Activated T-cell treated with anti-CD3 and anti-CD28 coated beads, Interleukin-2, amount 50 U/mL, for 72 hours (primary cell): ENCODE measurements around the gene CCNY. TPM values are rescaled to one million over a fixed set of nuclear protein-coding genes. Genes with fewer than 3 reads are reported as not detected.
A peak's percentile ranks its signal among the peaks of the same experiment; 100 is the strongest.
"Not testable (repeated sequence)": the region's sequence is repeated elsewhere in the genome, so short reads cannot be mapped to it uniquely, and the experiment has no call there.

ENCODE experiments used
- ATAC-seq, 2 donors: fragments of 150-1000 bp; cut with Tn5 transposase; replicated peaks in 1 of 2; 2 replicates each; pipeline ENCODE4 v1.10.0; 2021; ENCODE audit warnings: moderate library complexity in 2 of 2, mild to moderate bottlenecking in 1 of 2
- DNase-seq, 2 donors: peaks; one replicate each; pipeline ENCODE4 v3.0.0; 2021 to 2022; ENCODE audit warnings: mixed read lengths in 1 of 2
- H3K27ac Mint-ChIP-seq: one replicate; pipeline ENCODE4 v1.8.0; 2022; ENCODE audit warnings: mild to moderate bottlenecking, moderate library complexity, mixed read lengths
- H3K27me3 Mint-ChIP-seq: one replicate; pipeline ENCODE4 v1.8.0; 2022; ENCODE audit warnings: low read depth, mixed read lengths
- H3K36me3 Mint-ChIP-seq, 2 donors: one replicate each; pipeline ENCODE4 v1.8.0; 2022; ENCODE audit warnings: mixed read lengths in 2 of 2, mild to moderate bottlenecking in 1 of 2; ENCODE audit not compliant: insufficient read depth in 2 of 2
- H3K4me1 Mint-ChIP-seq: one replicate; pipeline ENCODE4 v1.8.0; 2022; ENCODE audit warnings: low read depth, mixed read lengths
- H3K4me3 Mint-ChIP-seq, 2 donors: one replicate each; pipeline ENCODE4 v1.8.0; 2022; ENCODE audit warnings: mild to moderate bottlenecking in 2 of 2, mixed read lengths in 2 of 2, moderate library complexity in 2 of 2
- H3K9me3 Mint-ChIP-seq, 2 donors: one replicate each; pipeline ENCODE4 v1.8.0; 2022; ENCODE audit warnings: mixed read lengths in 2 of 2
- total RNA-seq, 2 donors: library from RNA; stranded (reverse); gene quantifications; one replicate each; pipeline ENCODE4 v1.2.3, GENCODE V29; 2022

Gene CCNY
- total RNA-seq, 2 donors from 2014 or later: 54.1 to 78.6 TPM

DNA sequence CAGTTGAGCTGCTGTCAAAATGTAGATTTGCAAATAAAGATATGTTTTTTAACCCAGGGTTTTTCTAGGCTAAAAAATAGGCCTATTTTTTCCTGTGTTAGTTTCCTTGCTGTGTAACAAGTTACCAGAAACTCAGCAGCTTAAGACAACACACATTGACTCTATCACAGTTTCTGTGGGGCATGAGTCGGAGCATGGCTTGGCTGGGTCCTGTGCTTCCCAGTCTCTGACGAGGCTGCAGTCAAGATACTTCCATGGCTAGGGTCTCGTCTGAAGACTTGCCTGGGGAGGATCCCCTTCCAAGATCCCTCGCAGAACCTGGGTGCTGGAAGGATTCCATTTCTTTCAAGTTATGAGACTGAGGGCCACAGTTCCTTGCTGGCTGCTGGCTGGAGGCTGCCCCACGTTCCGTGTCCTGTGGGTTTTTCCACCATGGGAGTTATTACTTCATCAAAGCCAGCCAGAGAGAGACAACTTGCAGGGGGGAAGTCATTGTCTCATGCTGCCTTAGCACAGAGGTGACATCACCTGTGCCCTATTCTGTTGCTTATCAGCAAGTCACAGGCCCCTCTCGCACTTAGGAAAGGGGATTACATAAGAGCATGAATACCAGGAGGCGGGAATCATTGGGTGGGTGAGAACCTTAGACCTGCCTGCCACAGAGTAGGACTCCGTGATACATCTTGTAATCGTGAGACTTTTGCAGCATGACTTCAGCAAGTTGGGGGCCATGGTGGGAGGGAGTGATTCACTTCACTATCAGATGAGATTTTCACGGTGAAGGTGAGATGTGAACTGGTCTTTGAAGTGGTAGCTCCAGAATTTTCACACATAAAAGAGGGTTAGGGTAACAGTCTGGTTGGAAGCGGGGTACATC lies 77.9 kb downstream of the CCNY start:
- Mint-ChIP-seq H3K9me3 (no peaks in the 10 kb centered on the region), H3K27ac (no peak overlapping the region), H3K4me1 (peaks cover 27% of the 10 kb centered on the region), H3K36me3 (no peaks in the 10 kb centered on the region), H3K4me3 (peak overlapping the region; percentile 33 to 54), H3K27me3 (no peaks in the 10 kb centered on the region)
- ATAC-seq (peak; percentile 67 to 81), DNase-seq (peak; percentile 17 to 45)

DNA sequence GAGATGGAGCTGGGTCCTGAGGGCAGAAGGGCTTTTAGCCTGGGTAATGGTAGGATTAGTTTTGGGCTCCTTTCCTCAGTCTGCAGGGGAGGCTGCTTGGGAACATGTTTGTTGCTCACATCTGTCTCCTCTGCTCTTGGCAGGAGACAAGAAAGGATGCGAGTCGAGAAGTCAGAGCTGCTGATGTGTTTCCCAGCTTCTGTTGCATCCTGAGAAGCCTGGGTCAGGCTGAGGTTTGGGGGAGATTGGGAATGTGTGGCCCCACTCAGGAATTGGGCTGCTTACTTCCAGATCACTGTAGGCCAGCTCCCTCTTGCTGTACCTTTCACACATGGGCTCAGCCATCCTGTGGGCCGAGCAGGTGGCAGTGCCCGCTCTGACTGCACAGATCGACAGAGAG lies 79.2 kb downstream of the CCNY start:
- ATAC-seq: no peak
- no peak overlapping the region for H3K27ac Mint-ChIP-seq
- H3K9me3 Mint-ChIP-seq: no peaks in the 10 kb centered on the region
- H3K4me1 Mint-ChIP-seq: peaks cover 30% of the 10 kb centered on the region
- H3K27me3 Mint-ChIP-seq: no peaks in the 10 kb centered on the region
- no peak for DNase-seq
- H3K36me3 Mint-ChIP-seq: no peaks in the 10 kb centered on the region
- no peak overlapping the region for H3K4me3 Mint-ChIP-seq

DNA sequence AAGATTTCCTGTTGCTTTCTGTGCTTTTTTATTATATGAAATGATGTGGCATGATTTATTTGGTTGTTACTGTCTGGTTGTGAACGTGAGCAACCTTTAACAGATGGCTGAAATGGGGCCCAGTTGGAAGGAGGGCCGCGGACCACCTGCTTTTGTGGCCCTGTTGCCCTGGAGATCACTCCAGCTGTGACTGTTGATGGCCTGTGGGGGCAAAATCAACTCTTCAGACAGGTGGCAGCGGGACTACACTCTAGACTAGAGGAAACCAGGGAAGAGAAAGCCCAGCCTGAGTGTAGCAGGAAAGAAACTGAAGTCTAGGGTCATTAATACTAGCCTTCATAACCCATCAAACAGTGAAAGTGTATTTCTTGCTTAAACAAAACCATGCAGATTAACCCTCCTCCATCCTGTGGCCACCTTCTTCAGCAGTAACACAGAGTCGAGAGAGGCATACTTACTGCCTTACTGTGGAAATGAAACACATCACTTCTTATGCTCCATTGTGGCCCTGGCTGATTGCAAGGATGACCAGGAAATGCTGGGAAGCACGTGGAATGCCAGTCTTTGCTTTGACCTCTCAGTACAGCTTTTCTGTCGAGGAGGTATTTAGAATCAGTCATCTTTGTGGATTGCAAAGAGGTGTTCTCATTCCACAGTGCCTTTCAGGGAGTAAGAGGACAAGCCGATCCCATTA lies 80.5 kb downstream of the CCNY start:
- Mint-ChIP-seq H3K27ac (no peak overlapping the region), H3K4me3 (no peak overlapping the region), H3K4me1 (peaks cover 36% of the 10 kb centered on the region), H3K27me3 (no peaks in the 10 kb centered on the region), H3K9me3 (no peaks in the 10 kb centered on the region), H3K36me3 (no peaks in the 10 kb centered on the region)
- no peak for ATAC-seq
- no peak for DNase-seq

DNA sequence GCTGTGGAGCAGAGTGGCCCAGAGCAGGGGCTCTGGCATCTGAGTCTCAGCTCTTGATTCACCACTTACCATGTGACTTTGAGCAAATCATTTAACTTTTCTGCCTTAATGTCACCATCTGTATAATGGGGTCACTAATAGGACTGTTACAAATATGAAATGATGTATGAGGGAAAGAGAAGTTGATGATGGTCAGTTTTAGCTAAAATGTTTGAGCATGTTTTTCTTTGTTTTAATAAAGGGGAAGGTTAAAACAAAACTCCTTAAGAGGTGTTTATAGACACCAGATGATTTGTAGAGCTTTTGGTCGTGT lies 81.0 kb downstream of the CCNY start:
- H3K27ac Mint-ChIP-seq: no peak overlapping the region
- peaks cover 37% of the 10 kb centered on the region for H3K4me1 Mint-ChIP-seq
- no peak overlapping the region for H3K4me3 Mint-ChIP-seq
- H3K36me3 Mint-ChIP-seq: no peaks in the 10 kb centered on the region
- no peaks in the 10 kb centered on the region for H3K9me3 Mint-ChIP-seq
- DNase-seq (no peak), ATAC-seq (no peak)
- no peaks in the 10 kb centered on the region for H3K27me3 Mint-ChIP-seq

DNA sequence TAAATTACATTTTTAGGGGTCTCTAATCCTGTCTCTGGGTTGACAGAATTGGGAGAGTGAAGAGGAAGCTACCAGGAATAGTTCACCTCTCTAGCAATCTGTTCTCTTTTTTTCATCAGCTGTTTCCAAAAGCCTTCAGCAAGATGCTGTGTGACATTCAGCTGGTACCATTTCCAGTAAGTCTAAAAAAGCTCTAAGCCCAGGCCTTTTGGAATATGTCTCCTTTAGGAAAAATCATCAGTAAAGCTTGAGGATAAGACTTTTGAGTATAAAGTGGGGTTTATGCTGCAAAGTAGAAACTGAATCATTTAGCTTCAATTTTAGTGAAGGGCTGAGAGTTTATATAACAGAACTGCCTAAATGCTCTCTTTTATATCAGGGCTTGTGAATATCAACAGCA lies 81.5 kb downstream of the CCNY start:
- H3K36me3 Mint-ChIP-seq: no peaks in the 10 kb centered on the region
- H3K9me3 Mint-ChIP-seq: no peaks in the 10 kb centered on the region
- peaks cover 37% of the 10 kb centered on the region for H3K4me1 Mint-ChIP-seq
- ATAC-seq (no peak), DNase-seq (no peak)
- no peak overlapping the region for H3K27ac Mint-ChIP-seq
- no peak overlapping the region for H3K4me3 Mint-ChIP-seq
- no peaks in the 10 kb centered on the region for H3K27me3 Mint-ChIP-seq

DNA sequence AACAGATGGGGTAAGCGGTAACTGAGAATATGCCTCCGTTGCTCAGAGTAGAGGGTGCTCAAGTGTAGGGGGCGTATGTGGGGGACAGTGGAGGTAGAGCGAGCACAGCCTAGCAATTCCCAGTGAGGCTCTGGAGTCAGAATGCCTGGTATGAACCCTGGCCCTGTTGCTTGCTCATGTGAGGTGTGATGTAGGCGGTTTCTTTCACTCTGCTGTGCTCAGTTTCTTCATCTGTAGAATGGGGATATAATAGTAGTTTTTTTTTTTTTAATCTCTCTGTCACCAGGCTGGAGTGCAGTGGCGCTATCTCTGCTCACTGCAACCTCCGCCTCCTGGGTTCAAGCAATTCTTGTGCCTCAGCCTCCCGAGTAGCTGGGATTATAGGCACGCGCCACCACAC lies 82.3 kb downstream of the CCNY start:
- not testable (repeated sequence) for ATAC-seq, H3K4me3 Mint-ChIP-seq, H3K27me3 Mint-ChIP-seq, H3K36me3 Mint-ChIP-seq, H3K27ac Mint-ChIP-seq, H3K9me3 Mint-ChIP-seq, DNase-seq
- peaks cover 37% of the 10 kb centered on the region for H3K4me1 Mint-ChIP-seq

DNA sequence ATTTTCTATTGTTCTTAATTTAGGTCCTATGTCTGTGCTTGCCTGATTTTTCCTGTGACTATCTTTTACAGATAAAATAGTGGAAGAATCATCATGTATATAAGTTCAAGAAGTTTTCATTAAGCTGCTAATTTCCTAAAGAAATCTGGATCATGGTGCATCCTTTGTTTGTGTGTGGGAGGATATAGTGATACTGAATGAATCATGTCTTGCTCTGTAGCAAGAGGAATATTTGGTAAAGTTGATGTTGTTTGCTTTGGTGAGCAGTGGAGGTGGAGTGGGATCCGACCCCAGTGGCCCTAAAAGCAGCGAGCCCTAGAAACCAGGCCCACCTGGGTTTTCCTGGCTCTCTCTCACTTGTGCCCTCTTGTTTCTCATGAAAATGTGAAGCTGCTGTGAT lies 83.7 kb downstream of the CCNY start:
- H3K9me3 Mint-ChIP-seq: no peaks in the 10 kb centered on the region
- H3K36me3 Mint-ChIP-seq: no peaks in the 10 kb centered on the region
- no peak for ATAC-seq
- no peaks in the 10 kb centered on the region for H3K27me3 Mint-ChIP-seq
- peaks cover 37% of the 10 kb centered on the region for H3K4me1 Mint-ChIP-seq
- H3K4me3 Mint-ChIP-seq: no peak overlapping the region
- no peak overlapping the region for H3K27ac Mint-ChIP-seq
- DNase-seq: no peak

DNA sequence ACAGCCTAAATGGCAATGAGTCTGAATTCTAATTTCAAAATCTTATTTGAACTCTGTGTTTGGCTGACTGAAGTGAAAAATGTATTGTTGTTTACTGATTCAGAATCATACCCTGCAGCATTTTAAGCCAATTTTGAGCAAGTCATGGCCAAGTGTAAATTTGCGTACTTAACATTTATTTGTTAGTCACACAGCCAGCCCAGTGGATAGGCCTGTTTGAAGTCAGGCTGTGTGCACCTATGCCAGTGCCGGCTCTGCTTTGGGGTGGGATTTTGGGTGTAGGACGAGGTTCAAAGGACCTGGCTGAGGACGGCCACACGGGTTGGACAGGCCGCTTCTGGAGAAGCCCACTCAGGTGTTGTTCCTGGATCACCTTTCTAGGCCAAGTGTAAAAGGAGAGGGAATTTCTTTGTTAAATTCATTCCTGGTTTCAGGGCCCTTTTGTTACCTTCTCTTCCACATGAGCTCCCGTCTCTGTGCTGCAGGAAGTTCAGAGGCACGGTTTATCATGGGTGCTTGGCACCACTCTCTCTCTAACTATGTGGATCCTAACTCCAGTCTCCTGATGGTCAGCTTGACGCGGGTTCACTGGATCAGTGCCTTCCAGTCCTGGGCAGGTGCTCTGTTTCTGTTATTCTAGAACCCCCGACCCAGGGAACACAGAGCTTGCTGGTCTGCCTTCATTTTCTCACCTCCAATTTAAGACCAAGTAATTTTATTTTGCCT lies 84.7 kb downstream of the CCNY start:
- H3K4me1 Mint-ChIP-seq: peaks cover 37% of the 10 kb centered on the region
- H3K4me3 Mint-ChIP-seq: no peak overlapping the region
- no peaks in the 10 kb centered on the region for H3K9me3 Mint-ChIP-seq
- no peak overlapping the region for H3K27ac Mint-ChIP-seq
- ATAC-seq (no peak), DNase-seq (no peak)
- H3K27me3 Mint-ChIP-seq: no peaks in the 10 kb centered on the region
- H3K36me3 Mint-ChIP-seq: peaks cover 0 to under 1% of the 10 kb centered on the region in 2 donors

DNA sequence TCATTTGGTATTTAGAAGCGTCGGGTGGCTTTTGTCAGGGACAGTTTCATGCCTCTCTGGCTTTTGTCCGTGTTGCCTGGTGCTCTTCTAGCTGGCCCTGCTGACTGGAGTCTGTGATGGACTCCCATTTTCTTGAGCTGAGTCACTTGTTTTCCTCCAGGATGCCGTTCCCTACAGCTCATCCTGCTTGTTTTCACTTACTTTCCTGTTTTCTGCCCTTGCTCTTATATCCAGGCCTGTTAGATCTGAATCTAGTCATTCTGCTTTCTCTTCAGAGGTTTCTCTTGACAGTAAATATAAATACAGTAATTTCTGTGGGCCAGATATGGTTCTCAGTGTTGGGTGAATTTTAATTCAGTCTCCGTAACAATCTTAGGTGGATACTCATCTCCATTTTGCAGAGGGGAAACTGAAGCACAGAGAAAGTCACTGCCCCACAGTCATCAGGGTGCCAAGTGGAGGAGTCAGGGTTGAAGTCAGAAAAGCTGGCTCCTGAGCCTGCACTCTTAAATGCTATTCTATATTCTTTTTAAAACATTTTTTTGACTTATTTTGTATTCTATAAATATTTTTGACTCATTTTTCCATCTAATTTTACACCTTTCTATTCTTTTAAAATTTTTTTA lies 85.4 kb downstream of the CCNY start:
- no peaks in the 10 kb centered on the region for H3K27me3 Mint-ChIP-seq
- no peak overlapping the region for H3K27ac Mint-ChIP-seq

DNA sequence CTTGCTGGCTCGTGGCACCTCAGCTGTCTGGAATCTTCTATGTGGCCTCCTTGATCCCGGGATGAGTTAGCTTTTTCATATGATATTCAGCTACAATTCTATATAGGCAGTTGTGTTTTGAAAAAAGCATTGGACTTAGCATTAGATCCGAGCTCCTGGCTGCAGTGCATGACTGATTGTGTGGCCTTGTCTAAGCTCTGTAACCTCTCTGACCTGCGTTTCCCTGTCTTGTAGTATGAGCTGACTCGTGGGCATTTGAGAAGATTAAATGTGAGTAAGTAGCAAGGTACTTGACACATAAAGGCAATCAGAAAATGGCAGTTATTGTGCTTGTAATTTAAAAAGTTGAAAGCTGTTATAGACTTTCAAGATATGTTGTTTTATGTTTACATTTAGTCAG lies 85.9 kb downstream of the CCNY start:
- ATAC-seq (no peak), DNase-seq (no peak)
- Mint-ChIP-seq H3K36me3 (peaks cover 0 to 2% of the 10 kb centered on the region in 2 donors), H3K4me1 (peaks cover 40% of the 10 kb centered on the region), H3K4me3 (no peak overlapping the region), H3K27me3 (no peaks in the 10 kb centered on the region), H3K27ac (no peak overlapping the region), H3K9me3 (no peaks in the 10 kb centered on the region)

More for the DNA sequence above, 85.4 kb downstream of the CCNY start:
- Mint-ChIP-seq H3K36me3 (peaks cover 0 to 2% of the 10 kb centered on the region in 2 donors), H3K4me3 (no peak overlapping the region), H3K9me3 (no peaks in the 10 kb centered on the region), H3K4me1 (peaks cover 37% of the 10 kb centered on the region)
- no peak for DNase-seq
- no peak for ATAC-seq

DNA sequence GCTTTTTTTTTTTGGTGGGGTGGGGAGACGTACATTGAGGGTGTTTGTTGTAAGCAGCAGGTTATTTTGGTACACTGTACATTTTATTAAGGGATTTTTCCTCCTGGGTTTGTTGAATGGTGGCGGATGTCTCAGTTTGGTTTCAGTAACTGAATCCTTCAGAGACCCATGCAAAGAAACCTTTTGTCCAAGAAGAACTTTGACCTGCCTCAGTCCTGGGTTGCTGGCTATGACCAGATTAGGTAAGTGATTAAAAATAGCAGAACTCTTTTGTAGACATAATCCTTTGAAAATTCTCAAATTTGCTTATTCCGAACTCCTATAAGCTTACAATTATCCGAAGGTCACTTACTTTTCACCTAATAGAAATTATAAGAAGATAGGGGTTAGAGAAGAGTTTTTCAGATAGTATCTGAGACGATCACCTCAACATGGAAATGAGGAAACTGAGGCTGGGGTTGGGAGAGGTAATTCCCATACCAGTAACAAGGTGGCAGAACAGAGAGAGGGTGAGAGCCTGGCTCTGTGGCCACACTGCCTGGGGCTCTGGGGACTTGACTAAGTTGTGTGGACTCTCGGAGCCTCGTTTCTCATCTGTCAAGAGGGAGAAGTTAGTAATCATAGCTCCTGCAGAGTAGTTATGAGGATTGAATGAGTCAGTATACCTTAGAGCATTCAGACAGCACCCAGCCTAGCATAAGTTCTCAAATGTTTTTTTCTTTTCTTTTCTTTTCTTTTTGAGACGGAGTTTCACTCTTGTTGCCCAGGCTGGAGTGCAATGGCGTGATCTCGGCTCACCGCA lies 87.4 kb downstream of the CCNY start:
- H3K27me3 Mint-ChIP-seq: no peaks in the 10 kb centered on the region
- ATAC-seq: no peak
- no peak overlapping the region for H3K4me3 Mint-ChIP-seq
- H3K4me1 Mint-ChIP-seq: peaks cover 40% of the 10 kb centered on the region
- H3K36me3 Mint-ChIP-seq: peaks cover 0 to 2% of the 10 kb centered on the region in 2 donors
- H3K9me3 Mint-ChIP-seq: no peaks in the 10 kb centered on the region
- no peak overlapping the region for H3K27ac Mint-ChIP-seq
- DNase-seq: no peak

DNA sequence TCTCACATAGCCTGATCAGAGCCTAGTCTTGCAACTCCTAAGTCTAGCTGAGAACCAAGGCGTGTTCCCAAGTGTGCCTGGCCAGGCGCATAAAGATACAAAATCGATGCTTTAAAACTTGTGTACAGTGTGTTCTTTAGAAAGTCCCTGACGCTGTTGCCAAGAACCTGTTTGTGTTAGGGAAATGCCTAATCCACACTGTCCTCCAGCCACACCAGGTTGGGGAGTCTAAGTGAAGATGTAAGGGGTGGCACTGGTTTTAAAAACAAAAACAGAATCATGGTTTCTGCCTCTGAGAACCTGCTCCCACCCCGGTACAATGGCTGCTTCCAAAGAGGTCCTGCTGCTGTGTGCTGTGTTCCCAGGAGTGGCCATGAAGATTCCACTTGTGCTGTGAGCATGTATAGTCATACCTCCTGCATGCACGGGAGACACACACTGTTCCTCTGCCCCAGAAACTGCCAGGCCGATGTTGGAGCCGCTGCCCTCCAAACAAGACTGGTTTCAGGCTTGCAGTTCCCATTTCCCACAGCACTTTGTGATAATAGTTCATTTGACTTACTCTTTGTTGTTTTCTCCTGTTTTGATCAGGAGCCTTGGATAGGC lies 88.5 kb downstream of the CCNY start:
- ATAC-seq (no peak), DNase-seq (no peak)
- no peaks in the 10 kb centered on the region for H3K27me3 Mint-ChIP-seq
- H3K27ac Mint-ChIP-seq: no peak overlapping the region
- peaks cover 0 to 2% of the 10 kb centered on the region in 2 donors for H3K36me3 Mint-ChIP-seq
- H3K4me3 Mint-ChIP-seq: no peak overlapping the region
- H3K4me1 Mint-ChIP-seq: peaks cover 34% of the 10 kb centered on the region
- H3K9me3 Mint-ChIP-seq: no peaks in the 10 kb centered on the region
